ENCODE measurements around the gene C1S.

DNA sequence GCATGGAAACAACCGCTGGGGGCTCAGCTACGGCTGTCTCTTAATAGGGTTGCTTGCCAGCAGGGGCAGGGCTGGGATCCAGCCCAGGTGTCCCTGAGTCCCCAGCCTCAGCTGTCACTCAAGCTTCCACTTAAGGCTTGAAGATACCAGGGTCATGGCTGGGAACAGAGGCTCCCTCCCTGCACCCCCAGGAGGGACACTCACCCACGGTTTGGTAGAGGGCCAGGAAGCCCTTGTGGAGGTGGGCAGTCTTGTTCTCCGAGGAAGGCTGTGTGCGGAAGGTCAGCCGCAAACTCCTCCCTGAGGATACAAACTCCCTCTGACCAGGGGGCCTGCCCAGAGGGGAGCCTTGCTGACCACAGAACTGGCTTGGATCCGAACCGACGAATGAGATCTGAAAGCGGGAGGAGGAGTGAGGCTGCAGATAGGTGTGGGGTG is 41.2 kb downstream of the C1S start:
- TF ChIP-seq POLR2AphosphoS5 (IDR thresholded peaks at IDR 0.05) (no peak), EP300 (IDR thresholded peaks at IDR 0.05) (no peak), POLR2A (IDR thresholded peaks at IDR 0.05) (no peak)
- TF ChIP-seq, protein P1, sequence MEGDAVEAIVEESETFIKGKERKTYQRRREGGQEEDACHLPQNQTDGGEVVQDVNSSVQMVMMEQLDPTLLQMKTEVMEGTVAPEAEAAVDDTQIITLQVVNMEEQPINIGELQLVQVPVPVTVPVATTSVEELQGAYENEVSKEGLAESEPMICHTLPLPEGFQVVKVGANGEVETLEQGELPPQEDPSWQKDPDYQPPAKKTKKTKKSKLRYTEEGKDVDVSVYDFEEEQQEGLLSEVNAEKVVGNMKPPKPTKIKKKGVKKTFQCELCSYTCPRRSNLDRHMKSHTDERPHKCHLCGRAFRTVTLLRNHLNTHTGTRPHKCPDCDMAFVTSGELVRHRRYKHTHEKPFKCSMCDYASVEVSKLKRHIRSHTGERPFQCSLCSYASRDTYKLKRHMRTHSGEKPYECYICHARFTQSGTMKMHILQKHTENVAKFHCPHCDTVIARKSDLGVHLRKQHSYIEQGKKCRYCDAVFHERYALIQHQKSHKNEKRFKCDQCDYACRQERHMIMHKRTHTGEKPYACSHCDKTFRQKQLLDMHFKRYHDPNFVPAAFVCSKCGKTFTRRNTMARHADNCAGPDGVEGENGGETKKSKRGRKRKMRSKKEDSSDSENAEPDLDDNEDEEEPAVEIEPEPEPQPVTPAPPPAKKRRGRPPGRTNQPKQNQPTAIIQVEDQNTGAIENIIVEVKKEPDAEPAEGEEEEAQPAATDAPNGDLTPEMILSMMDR (IDR thresholded peaks at IDR 0.05) = no peak

Measured in stomach (tissue), 4 donors.